HepG2 (cell line): Measurements from ENCODE around the gene SRSF1.

ENCODE experiments used
- CBX5 ChIP-seq: sonication (generic); formaldehyde crosslinking; IDR thresholded peaks from 2 replicates; pipeline ENCODE4 v1.4.0; 2020; ENCODE audit warnings: missing genetic modification reagents, borderline replicate concordance
- CTCF ChIP-seq: sonication (generic); formaldehyde crosslinking; IDR thresholded peaks from 2 replicates; pipeline ENCODE4 v1.5.0; 2020; ENCODE audit warnings: mild to moderate bottlenecking, missing genetic modification reagents, moderate library complexity
- EP300 ChIP-seq, 3 experiments: sonication (generic) in 1 of 3; formaldehyde crosslinking in 1 of 3; IDR thresholded peaks; 2 replicates each; pipeline versions ENCODE4 v1.5.1 to v1.6.1; 2011 to 2020; ENCODE audit warnings: low read depth in 2 of 3, low read length in 2 of 3, borderline replicate concordance in 1 of 3, improper control_type of control experiment in 1 of 3, mild to moderate bottlenecking in 1 of 3, missing genetic modification reagents in 1 of 3, moderate library complexity in 1 of 3
- EZH2 ChIP-seq: conservative IDR thresholded peaks from 2 replicates; pipeline ENCODE4 v1.6.1; 2012; ENCODE audit warnings: mild to moderate bottlenecking, low read depth, low read length, moderate library complexity
- FOSL1 ChIP-seq: sonication (generic); formaldehyde crosslinking; IDR thresholded peaks from 2 replicates; pipeline ENCODE4 v1.9.0; 2021; ENCODE audit warnings: missing genetic modification reagents, borderline replicate concordance
- NBN ChIP-seq: fragments of 450-650 bp; conservative IDR thresholded peaks from 2 replicates; pipeline ENCODE4 v1.6.1; 2017
- PRDM10 ChIP-seq: sonication (generic); formaldehyde crosslinking; IDR thresholded peaks from 2 replicates; pipeline ENCODE4 v1.4.0; 2020; ENCODE audit warnings: low read depth, missing genetic modification reagents
- USF2 ChIP-seq, 2 experiments: sonication (generic) in 1 of 2; formaldehyde crosslinking in 1 of 2; IDR thresholded peaks; 2 replicates each; pipeline versions ENCODE4 v1.5.1 to v1.6.1; 2011 to 2020; ENCODE audit warnings: borderline replicate concordance in 1 of 2, low read depth in 1 of 2, low read length in 1 of 2, mild to moderate bottlenecking in 1 of 2, missing genetic modification reagents in 1 of 2, moderate library complexity in 1 of 2
- ZNF296 ChIP-seq: sonication (generic); formaldehyde crosslinking; conservative IDR thresholded peaks from 2 replicates; pipeline ENCODE4 v1.5.0; 2020; ENCODE audit warnings: mild to moderate bottlenecking, missing genetic modification reagents

GRCh38 chr17:58052945-58053715 is 46.1 kb upstream of the SRSF1 start:
- TF ChIP-seq USF2 (IDR thresholded peaks at IDR 0.05; ENCODE audit: low read depth, low read length) (no peak), USF2 (CRISPR knock-in tag; IDR thresholded peaks at IDR 0.05; ENCODE audit: borderline replicate concordance) (no peak), PRDM10 (CRISPR knock-in tag) (no peak), EZH2 (no peak), CTCF (CRISPR knock-in tag) (no peak), EP300 (IDR thresholded peaks at IDR 0.05; ENCODE audit: low read depth in 2 of 2, low read length in 2 of 2) (no peak), EP300 (CRISPR knock-in tag; IDR thresholded peaks at IDR 0.05; ENCODE audit: borderline replicate concordance) (no peak), FOSL1 (CRISPR knock-in tag) (no peak), CBX5 (CRISPR knock-in tag) (no peak), NBN (no peak), ZNF296 (no peak)
